Kasumi-1 (cell line): Measurements from ENCODE around the gene TOLLIP.
"Not testable (repeated sequence)": the region's sequence is repeated elsewhere in the genome, so short reads cannot be mapped to it uniquely, and the experiment has no call there.

Source experiments
- DNase-seq, 2 experiments: peaks; one replicate each; lab custom pipeline; 2025; lab: John Stamatoyannopoulos, UW

Gene TOLLIP

GRCh38 chr11:1343391-1344055, 34.1 kb upstream of the TOLLIP start:
- no peak for DNase-seq

GRCh38 chr11:1342946-1343345, 33.5 kb upstream of the TOLLIP start:
- DNase-seq: no peak

- DNase-seq: no peak
Measured at GRCh38 chr11:1341928-1342524, 32.6 kb upstream of the TOLLIP start.

- DNase-seq: not testable (repeated sequence)
Measured at GRCh38 chr11:1341226-1341625, 31.8 kb upstream of the TOLLIP start.

- DNase-seq: no peak
Measured at GRCh38 chr11:1340111-1340510, 30.7 kb upstream of the TOLLIP start.

GRCh38 chr11:1339066-1339675, 29.7 kb upstream of the TOLLIP start:
- DNase-seq: no peak

GRCh38 chr11:1338201-1339065, 29.0 kb upstream of the TOLLIP start:
- DNase-seq: no peak

DNA sequence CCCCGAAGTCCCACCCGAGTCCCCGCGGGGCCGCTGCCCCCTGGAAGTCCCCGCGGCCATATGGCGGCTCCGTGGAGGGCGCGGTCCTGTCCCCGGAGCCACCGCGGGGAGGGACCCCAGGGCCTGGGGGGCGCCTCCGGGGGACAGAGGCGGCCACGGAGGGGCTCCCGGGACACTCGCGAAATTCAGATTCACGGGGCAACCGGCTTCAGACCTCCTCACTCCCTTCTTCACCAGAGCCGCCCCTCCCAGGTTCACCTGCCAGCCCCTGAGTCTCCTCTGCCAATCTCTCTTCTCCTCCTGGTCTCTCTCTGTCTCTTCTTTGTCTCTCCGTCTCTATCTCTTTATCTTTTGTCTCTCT, 28.2 kb upstream of the TOLLIP start:
- DNase-seq: no peak

DNA sequence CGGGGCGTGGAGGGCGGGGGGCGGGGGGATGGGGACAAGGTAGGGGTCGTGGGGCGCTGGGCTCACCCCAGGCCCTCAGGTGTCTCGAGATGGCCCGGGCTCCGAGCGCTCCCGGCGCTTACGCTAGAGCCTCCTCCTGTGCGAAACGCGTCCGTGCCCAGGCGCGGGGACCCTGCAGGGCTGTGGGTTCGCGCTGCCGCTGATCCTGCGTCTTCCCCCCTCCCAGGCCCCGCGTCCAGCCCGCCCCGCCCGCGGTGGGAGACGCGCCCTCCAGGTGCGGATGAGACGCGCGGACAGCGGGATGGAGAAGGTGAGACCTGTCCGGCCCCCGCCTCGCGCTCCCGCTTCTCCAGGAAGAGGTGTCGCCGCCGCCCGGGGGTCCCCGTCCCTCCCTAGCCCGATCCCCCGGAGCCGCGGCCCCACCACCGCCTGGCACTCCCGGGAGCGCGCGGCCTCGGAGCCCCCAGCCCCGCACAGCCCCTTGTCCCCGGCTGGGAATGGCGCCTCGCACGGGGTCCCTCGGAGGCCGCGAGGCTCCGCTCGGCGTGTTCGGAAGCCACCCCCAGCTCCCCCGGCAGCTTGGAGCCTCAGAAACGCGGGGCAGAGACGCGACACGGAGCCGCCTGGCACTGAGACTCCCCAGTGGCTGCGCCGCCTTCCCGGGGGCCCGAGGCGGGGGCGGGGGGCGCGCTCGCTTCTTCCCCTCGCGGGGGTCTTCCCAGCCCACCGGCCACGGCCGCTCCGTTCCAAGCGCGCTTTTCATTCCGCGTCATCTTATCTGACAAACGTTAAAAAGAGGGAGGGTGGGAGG, 27.6 kb upstream of the TOLLIP start:
- no peak for DNase-seq

DNA sequence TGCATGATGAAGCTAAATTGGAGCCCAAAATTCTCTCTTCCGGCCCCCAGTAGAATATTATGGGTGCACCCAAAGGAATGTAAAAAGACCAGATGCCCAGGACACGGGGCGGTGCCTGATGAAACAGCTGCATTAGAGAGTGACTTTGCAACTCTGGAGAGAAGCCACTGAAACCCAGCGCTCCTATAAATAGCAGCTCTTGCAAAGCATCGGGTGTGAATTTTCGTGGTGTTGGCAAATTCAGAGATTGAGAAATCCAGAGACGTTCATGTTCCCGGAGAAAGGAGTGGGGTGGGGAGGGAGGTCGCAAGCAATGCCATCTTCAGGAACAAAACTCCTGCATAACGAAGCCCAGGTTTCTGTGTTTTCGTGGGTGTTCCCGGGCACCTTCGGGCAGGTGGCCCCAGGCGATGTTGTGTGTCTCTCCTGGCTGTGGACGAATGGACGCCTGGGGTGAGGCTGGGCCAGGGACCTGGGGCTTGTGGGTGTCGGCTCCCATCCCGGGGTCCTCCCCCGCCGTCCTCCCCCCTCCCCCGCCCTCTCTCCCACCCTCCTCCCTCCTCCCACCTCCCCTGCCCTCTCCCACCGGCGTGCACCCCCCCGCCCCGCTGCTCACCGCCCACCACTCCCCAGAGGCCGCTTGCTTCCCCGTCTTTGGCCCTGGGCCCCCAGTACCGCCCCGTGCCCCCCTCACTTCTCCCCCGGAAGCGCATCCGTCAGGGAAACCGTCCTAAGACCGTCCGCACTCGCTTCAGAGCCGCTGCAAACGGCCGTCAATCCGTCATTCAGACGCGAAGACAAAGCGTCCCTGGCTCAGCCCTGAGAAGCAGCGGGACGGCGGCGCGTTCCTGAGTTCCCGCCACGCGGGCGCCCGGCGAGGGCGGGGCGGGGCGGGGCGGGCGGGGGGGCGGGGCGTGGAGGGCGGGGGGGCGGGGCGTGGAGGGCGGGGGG, 26.7 kb upstream of the TOLLIP start:
- DNase-seq: peak; percentile 70 to 82

DNA sequence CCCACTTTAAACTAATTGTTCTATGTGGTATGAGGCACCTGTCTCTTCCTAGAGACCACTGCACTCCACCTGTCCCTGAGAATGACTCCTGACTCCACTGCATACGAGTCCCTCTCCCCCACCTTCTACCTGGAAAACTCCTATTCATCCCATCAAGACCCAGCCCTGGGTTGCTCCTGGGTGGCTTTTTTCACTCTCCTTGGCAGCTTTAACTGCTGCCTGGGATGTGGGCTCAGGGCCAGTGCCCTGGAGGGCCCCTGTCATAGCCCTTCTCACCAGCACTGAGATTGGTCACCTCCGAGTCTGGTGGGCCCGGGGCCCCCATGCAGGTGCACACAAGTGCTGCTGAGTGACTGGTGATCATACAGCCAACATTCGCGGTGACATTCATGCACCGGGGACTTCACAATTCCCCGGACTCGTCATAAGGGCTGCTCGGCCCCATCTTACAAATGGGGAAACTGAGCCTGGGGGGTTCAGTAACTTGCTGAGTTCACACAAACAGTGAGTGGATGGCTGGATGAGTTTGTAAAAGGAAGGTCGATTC, 25.9 kb upstream of the TOLLIP start:
- no peak for DNase-seq

DNA sequence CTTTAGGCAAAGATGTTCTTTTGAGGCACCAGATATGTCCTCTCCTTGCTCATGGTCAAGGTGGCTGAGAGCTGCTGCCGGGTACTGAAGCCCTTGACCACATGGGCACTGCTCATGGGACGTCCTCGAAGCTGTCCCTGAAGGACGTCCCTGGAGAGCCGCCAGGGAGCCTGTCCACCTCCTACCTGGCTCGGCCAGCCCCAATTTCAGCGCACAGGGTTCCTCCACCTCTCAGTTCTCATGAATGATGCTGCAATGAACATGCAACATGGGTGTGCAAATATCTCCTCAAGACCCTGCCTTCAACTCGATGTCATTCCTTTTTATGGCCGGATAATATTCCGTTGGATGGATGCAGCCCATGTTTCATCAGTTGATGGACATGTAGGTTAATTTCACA, 24.4 kb upstream of the TOLLIP start:
- DNase-seq: no peak

DNA sequence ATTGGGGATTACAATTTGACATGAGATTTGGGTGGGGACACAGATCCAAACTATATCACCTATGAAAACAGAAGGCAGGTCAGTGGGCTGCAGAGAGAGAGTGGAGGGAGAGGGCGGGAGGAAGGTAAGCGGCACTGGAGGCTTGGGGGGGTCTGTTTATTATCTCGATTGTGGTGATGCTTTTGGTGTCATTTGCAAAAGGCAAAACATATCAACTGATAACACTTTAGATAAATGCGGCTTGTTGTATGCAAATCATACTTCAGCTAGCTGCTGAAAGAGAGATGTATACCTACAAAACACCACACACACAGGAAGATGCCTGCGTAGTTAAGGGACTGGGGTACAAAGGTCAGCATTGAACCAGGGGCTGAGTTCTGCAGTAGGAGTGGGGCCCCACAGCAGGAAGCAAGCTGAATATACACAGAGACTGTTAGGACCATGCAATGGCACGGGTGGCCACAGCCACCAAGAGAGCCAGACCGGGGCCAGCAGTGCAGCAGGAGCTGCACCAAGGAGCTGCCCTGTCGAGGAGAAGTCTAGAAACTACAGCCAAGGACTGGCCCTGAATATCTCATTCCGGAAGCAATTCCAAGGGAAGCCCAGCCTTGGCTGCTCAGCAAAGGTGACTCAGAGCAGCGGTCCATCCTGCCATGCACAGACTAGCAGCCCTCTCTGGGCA, 23.8 kb upstream of the TOLLIP start:
- no peak for DNase-seq

DNA sequence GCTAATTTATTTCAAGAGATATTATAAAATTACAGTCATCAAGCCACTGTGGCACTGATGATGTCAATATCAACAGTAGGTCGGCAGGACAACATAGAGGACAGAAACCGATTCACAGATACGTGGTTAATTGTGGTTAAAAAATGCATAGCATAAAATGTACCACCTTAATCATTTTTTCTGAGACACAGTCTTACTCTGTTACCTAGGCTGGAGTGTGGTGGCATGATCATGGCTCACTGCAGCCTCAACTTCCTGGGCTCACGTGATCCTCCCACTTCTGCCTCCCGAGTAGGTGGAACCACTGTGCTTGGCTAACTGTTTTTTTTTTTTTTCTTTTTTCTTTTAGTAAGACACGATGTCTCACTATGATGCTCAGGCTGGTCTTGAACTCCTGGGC, 21.0 kb upstream of the TOLLIP start:
- no peak for DNase-seq

- no peak for DNase-seq
Measured at GRCh38 chr11:1327064-1327460, 17.6 kb upstream of the TOLLIP start.

DNA sequence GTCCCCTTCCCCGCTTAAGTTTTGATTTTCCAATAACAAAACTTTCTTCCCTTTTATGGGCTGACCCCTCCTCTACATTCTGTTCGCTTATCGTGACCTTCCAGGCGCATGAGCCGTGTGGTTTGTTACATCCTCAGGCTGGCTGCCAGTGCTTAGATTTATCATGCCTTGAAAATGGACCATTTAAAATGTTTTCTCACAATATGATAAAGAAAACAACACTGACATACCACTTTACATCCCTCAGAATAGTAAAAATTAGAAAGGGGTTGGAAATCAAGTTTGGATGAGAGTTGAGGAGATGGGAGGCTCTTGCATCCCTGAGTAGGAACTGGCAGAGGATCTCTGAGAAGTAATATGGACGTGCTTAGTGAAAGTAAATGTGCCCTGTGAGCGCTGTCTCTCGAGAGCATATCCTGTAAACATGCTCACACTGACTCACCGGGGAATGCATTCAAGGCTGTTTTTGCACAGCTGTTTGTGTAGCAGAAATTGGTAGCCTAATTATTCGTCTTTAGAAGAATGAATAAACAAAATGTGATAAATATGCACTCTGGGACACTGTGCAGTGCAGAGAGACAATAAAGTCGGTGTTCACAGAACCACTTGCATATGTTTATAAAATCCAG, 17.1 kb upstream of the TOLLIP start:
- no peak for DNase-seq

- DNase-seq: peak; percentile 77 to 81
Measured at GRCh38 chr11:1323774-1324173, 14.3 kb upstream of the TOLLIP start.

DNA sequence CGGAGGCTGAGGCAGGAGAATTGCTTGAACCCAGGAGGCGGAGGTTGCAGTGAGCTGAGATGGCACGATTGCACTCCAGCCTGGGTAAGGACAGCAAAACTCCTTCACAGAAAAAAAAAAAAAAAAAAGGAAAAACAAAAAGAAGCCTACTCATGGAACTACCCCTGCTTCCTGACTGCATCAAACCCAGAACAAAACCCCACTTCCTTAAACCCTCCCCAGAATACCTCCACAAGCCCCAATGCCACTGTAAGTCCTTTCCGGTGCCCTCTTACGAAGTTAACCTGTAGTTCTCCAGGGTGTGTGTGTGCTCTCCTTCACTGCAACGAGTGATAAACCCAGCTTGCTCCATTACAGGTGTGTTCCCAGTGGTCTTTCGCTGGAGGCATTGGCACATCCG, 8.6 kb upstream of the TOLLIP start:
- DNase-seq: no peak

DNA sequence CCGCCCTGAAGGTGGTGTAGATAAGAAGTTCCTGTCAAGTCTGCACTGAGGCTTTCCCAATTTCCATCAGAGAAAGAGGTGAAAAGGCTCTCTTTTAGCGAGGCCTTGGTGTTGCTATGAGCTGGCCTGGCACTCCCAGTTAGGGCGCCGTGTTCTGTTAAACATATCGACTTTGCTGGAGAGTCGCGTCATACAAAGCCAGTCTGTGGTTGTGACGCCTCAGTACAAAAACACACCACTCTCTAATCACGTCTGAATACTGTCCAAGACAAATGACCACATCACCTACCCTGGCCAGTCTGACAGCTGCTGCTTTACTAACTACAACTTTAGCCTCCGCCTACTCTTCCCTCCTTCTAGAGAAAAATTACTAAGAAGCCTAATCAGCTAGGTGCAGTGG, 8.0 kb upstream of the TOLLIP start:
- DNase-seq: no peak
